Bronchial epithelial cell (primary cell): ENCODE measurements around the gene LRP4. TPM values are rescaled to one million over a fixed set of nuclear protein-coding genes. Genes with fewer than 3 reads are reported as not detected.

ENCODE experiments used
- DNase-seq: peaks from one replicate; pipeline ENCODE4 v3.0.0-alpha.2; 2010; ENCODE audit warnings: low read depth
- FAIRE-seq: peaks from 2 replicates; lab custom pipeline; 2011; peaks lifted over from hg19 to GRCh38; lab: Jason Lieb, UNC
- H3K27me3 ChIP-seq: 2 replicates; pipeline ENCODE4 v1.5.1; 2011; ENCODE audit warnings: low read length; ENCODE audit not compliant: control insufficient read depth, insufficient read depth
- H3K36me3 ChIP-seq: 2 replicates; pipeline ENCODE4 v1.5.1; 2011; ENCODE audit warnings: low read length; ENCODE audit not compliant: control insufficient read depth, insufficient read depth
- H3K4me3 ChIP-seq: 2 replicates; pipeline ENCODE4 v1.5.1; 2011; ENCODE audit warnings: mild to moderate bottlenecking, low read depth, low read length, control low read depth
- CTCF ChIP-seq: IDR thresholded peaks from 2 replicates; pipeline ENCODE4 v1.5.1; 2011; ENCODE audit warnings: mild to moderate bottlenecking, moderate library complexity, low read length, control low read depth, inconsistent platforms; ENCODE audit not compliant: insufficient read depth, severe bottlenecking
- total RNA-seq: library from RNA; depleted of rRNA; stranded (reverse); fragments of >200 nt; gene quantifications from 2 replicates; pipeline ENCODE4 v1.2.1, GENCODE V29; 2014

LRP4 gene
- total RNA-seq, 1 donor from 2014 or later = 5.0 TPM

GRCh38 chr11:46850829-46851380 is 67.4 kb downstream of the LRP4 start:
- TF ChIP-seq CTCF = no peak
- no peak overlapping the region for H3K4me3 ChIP-seq
- FAIRE-seq = no peak

GRCh38 chr11:46849631-46850030 is 68.7 kb downstream of the LRP4 start:
- TF ChIP-seq CTCF = no peak
- DNase-seq = peak; percentile 62
- Histone ChIP-seq H3K4me3 (no peak overlapping the region), H3K36me3 (no peaks in the 10 kb centered on the region), H3K27me3 (no peaks in the 10 kb centered on the region)
- no peak for FAIRE-seq

More at GRCh38 chr11:46850829-46851380, 67.4 kb downstream of the LRP4 start:
- no peak for DNase-seq
- no peaks in the 10 kb centered on the region for H3K27me3 ChIP-seq
- H3K36me3 ChIP-seq = no peaks in the 10 kb centered on the region

GRCh38 chr11:46846510-46846830 is 71.9 kb downstream of the LRP4 start:
- TF ChIP-seq CTCF = no peak
- DNase-seq = no peak
- no peaks in the 10 kb centered on the region for H3K27me3 ChIP-seq
- FAIRE-seq = no peak
- no peaks in the 10 kb centered on the region for H3K36me3 ChIP-seq
- H3K4me3 ChIP-seq = peak overlapping the region; percentile 95

- FAIRE-seq (no peak), DNase-seq (peak; percentile 77)
- H3K4me3 ChIP-seq = peak within 1 kb of the TSS; percentile 95
- no peaks in the 10 kb centered on the region for H3K27me3 ChIP-seq
- TF ChIP-seq CTCF = no peak
- H3K36me3 ChIP-seq = no peaks in the 10 kb centered on the region
Measured at GRCh38 chr11:46845740-46846509, 72.4 kb downstream of the LRP4 start, which contains the start of gene CKAP5. Gene CKAP5 (minus strand): TSS chr11:46846280. CDS start chr11:46821231, 25,049 bp downstream.

GRCh38 chr11:46845440-46845739 is 73.0 kb downstream of the LRP4 start:
- no peaks in the 10 kb centered on the region for H3K36me3 ChIP-seq
- peak; percentile 54 for DNase-seq
- peak overlapping the region; percentile 95 for H3K4me3 ChIP-seq
- no peak for TF ChIP-seq CTCF
- no peak for FAIRE-seq
- H3K27me3 ChIP-seq = no peaks in the 10 kb centered on the region
